Activated CD8-positive, alpha-beta memory T cell treated with anti-CD3 and anti-CD28 coated beads for 1 hour (primary cell): ENCODE results near the gene CYP4F12.
"Not testable (repeated sequence)": the region's sequence is repeated elsewhere in the genome, so short reads cannot be mapped to it uniquely, and the experiment has no call there.

Experiments
- DNase-seq, 2 donors: peaks; one replicate each; pipeline ENCODE4 v3.0.0-alpha.2; 2020; ENCODE audit warnings: low read depth in 1 of 2; ENCODE audit errors: extremely low read depth in 1 of 2

The CYP4F12 gene

DNA sequence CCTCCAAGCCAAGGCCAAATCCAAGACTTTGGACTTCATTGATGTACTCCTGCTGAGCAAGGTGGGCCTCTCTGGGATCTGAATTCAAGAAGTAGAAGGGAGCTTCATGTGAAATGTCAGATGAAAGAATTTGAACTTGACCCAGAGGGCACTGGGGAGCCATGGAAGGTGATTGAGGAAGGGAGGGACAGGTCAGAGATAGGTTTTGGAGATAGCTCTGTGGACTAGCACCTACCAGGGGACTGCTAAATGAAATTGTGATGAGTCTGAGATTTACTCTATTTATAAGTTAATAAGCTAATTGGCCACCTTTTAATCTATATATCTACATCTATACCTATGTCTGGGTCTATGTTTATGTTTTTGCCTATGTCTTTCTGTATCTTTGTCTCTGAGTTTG is 22.8 kb upstream of the CYP4F12 start:
- not testable (repeated sequence) for DNase-seq

DNA sequence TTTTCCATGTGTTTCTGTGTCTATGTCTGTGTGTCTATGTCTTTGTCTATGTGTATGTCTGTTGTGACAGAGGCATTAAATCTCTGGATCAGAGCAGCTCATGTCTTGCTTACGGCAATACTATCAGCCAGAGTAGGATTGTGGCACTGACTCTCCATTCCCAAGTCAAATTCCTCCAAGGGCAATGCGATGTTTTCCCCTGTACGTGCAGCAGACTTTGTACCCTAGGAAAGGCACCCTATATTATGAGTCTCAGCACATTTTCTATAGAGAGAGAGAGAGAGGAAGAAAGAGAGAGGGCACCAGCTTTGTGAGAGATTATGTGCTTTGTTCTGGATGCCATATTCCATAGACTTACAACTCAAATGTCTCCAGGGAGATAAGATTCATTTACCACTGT is 21.1 kb upstream of the CYP4F12 start:
- DNase-seq: no peak

DNA sequence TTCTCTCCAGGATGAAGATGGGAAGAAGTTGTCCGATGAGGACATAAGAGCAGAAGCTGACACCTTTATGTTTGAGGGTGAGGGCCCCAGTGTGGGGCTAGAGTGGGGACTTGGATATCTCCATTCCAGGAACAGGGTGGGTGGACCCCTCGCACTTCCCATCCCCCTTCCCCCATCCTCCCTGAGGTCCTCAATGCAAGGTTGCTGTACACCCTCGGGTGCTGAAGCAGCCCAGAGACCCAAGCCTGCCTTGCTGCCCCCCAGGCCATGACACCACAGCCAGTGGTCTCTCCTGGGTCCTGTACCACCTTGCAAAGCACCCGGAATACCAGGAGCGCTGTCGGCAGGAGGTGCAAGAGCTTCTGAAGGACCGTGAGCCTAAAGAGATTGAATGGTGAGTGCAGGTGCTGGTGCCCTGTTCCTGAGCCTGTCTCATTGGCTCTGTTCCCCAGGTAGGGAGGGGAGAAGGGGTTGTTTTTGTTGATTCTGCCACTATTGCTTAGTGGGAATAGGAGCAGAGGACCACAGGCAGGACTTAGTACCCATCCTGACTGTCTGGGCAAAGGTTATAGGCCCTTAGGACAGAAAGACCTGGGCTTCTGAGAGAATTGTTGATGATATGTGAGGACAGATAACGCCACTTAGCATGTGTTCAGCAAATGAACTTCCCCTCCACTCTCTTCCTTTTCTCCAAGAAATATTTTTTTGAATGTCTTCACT is 20.2 kb upstream of the CYP4F12 start:
- DNase-seq: no peak

DNA sequence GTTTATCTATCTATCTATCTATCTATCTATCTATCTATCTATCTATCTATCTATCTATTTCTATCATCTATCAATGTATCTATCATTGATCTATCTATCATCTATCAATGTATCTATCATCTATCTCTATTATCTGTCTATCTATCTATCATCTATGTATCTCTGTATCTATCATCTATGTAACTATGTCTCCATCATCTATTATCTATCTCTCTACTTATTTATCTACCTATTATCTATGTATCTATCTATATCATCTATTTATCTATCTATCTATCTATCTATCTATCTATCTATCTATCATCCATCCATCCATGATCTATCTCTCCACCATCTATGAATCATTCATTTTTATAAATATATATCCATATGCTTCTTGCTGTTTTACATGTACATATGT is 16.4 kb upstream of the CYP4F12 start:
- no peak for DNase-seq

DNA sequence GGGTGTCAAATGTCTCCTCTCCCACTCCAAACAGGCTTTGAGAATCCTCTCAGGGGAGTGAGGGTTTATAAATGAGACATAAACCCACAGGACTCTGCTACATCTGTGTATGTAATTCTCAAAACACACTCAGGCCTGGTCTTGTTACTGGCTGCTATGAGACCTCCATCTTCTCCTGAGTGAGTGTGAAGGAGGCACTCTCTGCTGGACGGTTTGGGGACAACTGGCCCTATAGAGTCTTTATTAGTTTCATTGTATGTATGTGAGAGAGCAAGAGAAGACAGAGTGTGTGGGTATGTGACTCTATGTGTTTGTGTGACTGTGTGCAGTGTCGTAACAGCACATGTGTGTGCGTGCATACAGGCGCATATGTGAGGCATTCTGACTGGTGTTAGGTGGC is 9.6 kb upstream of the CYP4F12 start:
- no peak for DNase-seq

DNA sequence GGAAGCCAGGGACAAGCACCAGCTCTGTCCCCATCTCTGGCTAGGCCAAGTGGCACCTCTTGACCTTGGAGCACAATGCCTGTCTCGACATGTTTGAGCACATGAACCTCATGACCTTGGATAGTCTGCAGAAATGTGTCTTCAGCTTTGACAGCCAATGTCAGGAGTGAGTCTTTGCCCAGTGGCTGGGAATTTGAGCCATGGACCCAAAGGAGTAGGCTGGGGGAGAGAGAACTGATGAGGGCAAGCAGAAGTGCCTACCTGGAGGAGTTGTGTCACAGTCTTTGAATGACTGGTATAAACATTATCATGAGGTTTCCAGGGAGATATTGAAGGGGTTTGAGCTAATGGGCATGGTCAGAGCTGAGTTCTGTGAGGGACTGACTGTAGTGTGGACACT is 6.7 kb upstream of the CYP4F12 start:
- no peak for DNase-seq

DNA sequence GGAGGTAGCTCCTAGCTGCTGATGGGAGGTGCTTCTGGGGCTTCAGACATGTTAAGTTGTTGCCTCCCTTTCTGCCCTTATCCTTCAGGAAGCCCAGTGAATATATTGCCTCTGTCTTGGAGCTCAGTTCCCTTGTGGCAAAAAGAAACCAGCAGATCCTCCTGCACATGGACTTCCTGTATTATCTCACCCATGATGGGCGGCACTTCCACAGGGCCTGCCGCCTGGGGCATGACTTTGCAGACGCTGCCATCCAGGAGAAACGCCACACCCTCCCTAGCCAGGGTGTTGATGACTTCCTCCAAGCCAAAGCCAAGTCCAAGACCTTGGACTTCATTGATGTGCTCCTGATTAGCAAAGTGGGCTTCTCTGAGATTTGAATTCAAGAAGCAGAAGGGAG is 6.0 kb upstream of the CYP4F12 start:
- no peak for DNase-seq

DNA sequence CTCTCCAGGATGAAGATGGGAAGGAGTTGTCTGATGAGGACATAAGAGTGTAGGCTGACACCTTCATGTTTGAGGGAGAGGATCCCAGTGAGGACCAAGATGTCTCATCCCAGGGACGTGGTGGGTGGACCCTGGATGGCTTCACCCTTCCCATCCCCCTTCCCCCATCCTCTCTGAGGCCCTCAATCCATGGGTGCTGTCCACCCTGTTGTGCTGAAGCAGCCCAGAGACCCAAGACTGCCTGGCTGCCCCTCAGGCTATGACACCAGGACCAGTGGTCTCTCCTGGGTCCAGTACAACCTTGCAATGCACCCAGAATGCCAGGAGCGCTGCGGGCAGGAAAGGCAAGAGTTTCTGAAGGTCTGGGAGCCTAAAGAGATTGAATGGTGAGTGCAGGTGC is 3.4 kb upstream of the CYP4F12 start:
- no peak for DNase-seq

DNA sequence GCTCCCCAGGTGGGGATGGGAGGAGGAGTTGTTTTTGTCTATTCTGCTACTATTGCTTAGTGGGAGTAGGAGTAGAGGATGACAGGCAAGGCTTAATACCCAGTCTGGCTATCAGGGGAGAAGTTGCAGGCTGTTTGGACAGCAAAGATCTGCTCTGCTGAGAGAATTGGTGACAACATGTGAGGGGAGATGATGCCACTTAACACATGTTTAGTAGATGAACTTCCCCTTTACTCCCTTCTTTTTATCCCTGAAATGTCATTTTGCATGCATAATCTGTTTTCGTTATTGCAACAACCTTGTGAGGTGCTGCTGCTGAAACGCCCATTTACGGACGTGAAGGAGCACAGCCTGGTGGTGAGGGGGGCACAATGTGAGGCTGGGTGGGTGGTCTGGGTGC is 3.0 kb upstream of the CYP4F12 start:
- no peak for DNase-seq

DNA sequence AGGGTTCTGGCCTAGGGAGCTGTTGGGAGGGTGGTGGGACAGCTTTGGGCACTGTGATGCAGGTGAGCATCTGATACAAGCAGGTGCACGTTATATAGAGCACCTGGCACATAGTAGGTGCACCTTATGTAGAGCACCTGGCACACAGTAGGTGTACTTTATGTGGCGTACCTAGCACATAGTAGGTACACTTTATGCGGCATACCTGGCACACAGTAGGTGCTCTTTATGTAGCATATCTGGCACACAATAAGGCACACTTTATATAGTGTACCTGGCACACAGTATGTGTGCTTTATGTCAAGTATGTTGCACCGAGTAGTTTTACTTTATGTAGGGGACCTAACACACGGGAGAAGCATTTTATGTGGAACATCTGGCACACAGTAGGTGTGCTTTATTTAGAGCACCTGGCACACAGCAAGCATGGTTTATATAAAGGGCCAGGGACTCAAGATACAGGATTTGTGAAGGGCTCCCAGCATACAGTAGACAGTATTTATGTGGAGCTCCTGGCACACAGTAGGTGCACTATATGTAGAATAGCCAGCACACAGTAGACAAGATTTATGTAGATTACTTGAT is 1.6 kb upstream of the CYP4F12 start:
- no peak for DNase-seq

DNA sequence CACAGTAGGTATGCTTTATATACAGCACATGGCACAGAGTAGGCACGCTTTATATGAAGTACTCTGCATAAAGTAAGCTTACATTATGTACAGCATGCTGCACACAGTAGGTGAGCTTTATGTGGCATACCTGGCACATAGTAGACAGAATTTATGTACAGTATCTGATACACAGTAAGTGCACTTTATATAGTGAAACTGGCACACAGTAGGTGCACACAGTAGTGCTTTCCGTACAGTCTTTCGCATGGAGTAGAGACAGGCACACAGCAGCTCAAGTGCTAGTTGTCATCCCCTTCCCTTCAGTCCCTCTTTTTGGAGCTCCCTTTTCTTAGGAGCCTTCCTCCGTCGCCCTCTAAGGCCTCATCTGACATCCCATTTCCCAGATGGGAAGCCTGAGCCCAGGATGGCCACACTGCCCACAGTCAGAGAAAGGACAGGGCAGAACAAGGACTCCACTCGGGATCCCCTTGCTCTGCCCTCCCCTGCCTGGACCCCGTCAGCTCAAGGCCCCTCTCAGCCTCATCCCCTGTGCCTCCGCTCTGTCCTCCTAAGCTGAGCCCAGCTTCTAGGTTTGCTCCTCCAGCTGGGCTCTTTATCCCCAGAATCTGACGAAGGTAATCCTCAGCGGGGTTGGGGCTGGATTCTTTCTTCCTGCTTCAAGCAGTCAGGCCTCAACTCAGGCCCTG is 852 bp upstream of the CYP4F12 start:
- no peak for DNase-seq

DNA sequence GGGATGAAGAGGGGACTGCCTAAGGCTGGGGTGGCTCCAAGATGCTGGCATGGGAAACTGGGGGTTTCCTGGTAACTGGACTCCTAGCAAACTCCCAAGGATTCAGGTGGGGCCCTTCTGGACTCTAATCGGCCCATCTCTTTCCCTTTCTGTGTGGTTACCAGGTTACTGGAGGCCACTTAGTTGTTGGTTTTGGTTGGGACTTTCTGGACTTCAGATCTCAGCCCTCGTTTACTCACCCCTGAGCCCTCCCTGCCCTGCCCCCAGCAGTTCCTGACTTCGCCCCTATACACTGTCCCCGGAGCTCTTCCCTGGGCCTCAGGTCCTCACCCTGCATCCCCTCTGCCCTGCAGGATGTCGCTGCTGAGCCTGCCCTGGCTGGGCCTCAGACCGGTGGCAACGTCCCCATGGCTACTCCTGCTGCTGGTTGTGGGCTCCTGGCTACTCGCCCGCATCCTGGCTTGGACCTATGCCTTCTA is 328 bp downstream of the CYP4F12 start:
- no peak for DNase-seq

DNA sequence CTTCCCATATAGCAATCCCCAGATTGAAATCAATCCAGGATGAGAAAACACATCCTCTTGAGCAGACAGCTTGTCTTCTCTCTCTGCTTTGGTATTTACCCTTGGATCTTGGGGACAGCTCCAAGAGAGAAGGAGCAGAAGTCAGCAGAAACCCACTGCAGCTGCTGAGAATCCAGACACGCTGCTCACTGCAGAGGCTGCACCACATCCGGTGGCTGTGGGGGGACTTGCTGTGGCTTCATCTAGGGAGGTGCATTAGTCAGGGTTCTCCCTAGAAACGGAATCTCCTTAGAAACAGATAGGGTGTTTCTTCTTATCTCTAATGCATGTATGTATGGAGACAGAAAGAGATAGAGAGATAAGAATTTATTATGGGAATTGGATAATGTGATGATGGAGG is 2.7 kb downstream of the CYP4F12 start:
- DNase-seq: no peak

DNA sequence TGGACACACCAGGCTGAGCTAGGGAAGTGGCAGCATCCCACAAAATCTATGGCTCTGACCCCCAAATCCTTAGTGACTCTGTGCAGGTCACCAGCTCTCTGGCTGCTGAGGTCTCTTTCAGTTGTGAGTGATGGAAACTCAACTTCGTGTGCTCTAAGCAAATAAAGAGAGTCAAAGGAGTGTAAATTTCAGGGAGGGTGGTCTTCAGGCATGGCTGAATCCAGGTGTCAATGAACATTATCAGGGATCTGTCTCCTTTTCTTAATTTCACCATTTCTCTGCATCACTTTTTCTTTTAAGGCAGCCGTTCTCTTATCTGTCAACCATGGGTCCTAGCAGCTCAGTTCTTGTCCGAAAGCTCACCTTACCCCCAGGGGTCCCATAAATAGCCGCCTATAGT is 6.2 kb downstream of the CYP4F12 start:
- no peak for DNase-seq

DNA sequence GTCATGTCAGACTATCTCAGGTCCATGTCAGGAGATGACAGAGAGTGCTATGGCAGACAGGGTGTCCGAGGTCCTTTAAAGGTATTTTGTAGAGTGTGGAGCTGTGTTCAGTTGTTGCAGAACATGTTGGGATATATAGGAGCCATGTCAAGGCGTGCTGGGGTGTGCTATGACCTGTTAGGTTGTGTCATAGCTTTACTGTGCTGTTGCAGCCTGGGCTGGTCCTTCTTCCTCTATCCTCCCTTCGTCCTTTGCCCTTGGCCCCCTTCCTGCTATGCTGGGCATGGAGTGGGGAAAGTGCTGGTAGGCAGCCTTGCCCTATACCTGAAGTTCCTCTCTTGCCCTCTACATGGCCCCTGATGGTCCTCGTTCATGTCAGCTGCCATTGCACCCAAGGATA is 7.0 kb downstream of the CYP4F12 start:
- DNase-seq: not testable (repeated sequence)

DNA sequence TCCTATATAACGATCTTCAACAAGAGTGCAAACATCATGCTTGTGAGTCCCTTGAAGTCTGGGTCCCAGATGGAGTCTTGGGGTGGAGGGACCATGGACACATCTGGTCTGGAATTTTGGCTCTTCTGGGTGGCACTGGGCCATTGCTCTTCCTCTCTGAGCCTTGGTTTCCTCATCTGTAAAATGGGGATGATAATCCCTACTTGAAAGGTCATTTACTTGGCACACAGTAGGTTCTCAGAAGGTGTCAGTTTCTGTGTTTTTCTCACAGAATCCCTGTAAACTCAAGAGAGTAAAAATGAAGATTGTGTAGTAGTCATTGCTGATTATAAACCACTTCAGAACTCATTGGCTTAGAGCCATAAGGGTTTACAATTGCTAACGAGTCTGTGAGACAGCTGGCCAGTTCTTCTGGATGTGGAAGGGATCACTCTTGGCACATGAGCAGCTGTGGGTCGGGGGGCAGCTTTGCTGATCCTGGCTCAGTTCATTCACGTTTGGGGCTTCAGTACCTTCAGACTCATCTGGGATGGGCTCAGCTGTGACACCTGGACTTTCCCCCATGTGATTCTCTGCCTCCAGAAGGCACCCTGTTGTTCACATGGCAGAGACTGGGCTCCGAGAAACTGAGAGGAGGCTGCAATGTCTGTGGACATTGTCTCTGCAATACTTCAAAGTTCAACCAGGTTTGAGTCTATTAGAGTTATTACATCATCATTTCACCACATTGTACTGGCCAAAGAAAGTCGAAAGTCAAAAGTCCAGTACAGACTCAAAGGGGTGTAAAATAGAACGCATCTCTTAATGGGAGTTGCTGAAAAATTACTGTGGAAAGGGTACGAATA is 7.8 kb downstream of the CYP4F12 start:
- DNase-seq: no peak

DNA sequence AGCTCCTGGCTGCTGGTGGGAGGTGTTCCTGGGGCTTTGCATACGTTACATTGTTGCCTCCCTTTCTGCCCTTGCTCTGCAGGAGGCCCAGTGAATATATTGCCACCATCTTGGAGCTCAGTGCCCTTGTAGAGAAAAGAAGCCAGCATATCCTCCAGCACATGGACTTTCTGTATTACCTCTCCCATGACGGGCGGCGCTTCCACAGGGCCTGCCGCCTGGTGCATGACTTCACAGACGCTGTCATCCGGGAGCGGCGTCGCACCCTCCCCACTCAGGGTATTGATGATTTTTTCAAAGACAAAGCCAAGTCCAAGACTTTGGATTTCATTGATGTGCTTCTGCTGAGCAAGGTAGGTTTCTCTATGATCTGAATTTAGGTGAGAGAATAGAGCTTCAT is 10.5 kb downstream of the CYP4F12 start:
- DNase-seq: no peak

DNA sequence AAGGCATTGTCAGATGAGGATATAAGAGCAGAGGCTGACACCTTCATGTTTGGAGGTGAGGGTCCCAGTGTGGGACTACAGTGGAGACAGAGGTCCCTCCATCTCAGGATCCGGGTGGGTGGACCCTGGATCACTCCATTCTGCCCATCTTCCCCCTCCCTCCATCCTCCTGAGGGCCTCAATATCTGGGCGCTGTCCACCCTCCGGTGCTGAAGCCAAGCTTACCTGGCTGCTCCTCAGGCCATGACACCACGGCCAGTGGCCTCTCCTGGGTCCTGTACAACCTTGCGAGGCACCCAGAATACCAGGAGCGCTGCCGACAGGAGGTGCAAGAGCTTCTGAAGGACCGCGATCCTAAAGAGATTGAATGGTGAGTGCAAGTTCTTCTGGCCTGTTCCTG is 11.9 kb downstream of the CYP4F12 start:
- no peak for DNase-seq

DNA sequence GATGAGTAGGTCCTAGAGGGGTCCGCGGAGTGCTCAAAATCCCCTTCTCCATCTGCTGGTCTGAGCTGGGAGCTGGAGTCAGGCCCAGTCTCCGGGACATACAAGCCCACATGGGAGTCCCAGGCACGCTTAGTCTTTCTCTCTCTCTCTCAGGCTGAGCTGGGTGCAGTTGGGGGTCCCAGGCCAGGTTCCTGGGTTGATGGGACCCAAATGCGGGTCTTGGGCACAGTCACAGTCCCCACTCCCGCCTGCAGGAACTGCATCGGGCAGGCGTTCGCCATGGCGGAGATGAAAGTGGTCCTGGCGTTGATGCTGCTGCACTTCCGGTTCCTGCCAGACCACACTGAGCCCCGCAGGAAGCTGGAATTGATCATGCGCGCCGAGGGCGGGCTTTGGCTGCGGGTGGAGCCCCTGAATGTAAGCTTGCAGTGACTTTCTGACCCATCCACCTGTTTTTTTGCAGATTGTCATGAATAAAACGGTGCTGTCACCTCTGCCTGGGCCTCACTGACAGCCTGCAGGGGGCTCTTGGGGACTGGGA is 23.8 kb downstream of the CYP4F12 start:
- DNase-seq: no peak

DNA sequence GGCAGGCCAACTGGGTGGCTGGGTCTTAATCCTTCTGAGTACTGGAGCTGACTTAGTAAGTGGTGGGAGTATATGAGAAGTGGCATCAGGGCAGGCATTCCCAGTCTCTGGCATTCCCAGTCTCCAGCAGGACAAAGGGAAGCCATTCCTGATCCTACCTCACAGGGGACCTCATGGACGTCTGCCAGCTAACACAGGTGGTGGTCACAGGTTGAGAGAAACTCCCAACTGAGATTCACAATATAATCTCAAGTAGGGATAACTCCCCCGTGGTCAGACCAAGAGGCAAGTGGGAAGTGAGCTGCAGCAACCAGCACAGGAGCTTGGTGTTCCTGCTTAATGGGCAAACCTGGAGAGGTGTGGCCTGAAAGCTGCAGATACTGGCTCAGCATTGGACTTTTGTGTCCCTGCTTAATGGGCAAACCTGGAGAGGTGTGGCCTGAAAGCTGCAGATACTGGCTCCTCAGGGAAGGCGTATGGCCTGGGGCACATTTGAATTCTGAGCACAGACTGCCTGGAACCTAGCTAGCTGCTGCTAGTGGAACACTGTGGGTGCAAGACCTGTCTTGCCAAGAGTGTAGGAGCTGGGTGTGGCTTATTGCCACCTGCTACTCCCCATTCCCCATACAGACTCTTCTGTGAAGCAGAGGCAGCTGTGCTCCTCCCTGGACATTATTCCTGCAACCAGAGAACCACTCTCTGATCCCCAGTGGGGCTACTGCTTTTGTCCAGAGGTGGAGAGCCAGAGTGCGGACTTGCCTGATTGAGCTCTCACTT is 29.1 kb downstream of the CYP4F12 start:
- DNase-seq: no peak
